ENCODE results near the gene LYZL2. TPM values are rescaled to one million over a fixed set of nuclear protein-coding genes. Genes with fewer than 3 reads are reported as not detected.
"Not testable (repeated sequence)": the region's sequence is repeated elsewhere in the genome, so short reads cannot be mapped to it uniquely, and the experiment has no call there.

The LYZL2 gene
- total RNA-seq, 1 donor from 2014 or later = not detected

- Mint-ChIP-seq H3K36me3 (ENCODE audit: low read depth) (no peaks in the 10 kb centered on the region), H3K27me3 (peaks cover 20% of the 10 kb centered on the region), H3K9me3 (no peaks in the 10 kb centered on the region), H3K4me1 (peaks cover 2% of the 10 kb centered on the region), H3K27ac (no peak overlapping the region), H3K4me3 (no peak overlapping the region)
- DNase-seq = no peak
- intact Hi-C loops (cut with micrococcal nuclease) = loop anchor here (5.0 kb wide), 1 partner anchor 57 kb away; no protein-coding TSS in a partner anchor
Measured at GRCh38 chr10:30594077-30594476, 35.5 kb downstream of the LYZL2 start.

GRCh38 chr10:30592770-30593169 is 36.8 kb downstream of the LYZL2 start:
- DNase-seq; H3K4me3 Mint-ChIP-seq; H3K27ac Mint-ChIP-seq; H3K36me3 Mint-ChIP-seq (ENCODE audit: low read depth); H3K9me3 Mint-ChIP-seq; H3K4me1 Mint-ChIP-seq: not testable (repeated sequence)
- peaks cover 18% of the 10 kb centered on the region for H3K27me3 Mint-ChIP-seq
- intact Hi-C loops (cut with micrococcal nuclease) = loop anchor here (5.0 kb wide), 1 partner anchor 55 kb away; no protein-coding TSS in a partner anchor

- peaks cover 20% of the 10 kb centered on the region for H3K27me3 Mint-ChIP-seq
- no peak overlapping the region for H3K4me3 Mint-ChIP-seq
- no peaks in the 10 kb centered on the region for H3K36me3 Mint-ChIP-seq (ENCODE audit: low read depth)
- H3K9me3 Mint-ChIP-seq = no peaks in the 10 kb centered on the region
- peak; percentile 83 for DNase-seq
- intact Hi-C loops (cut with micrococcal nuclease) = loop anchor here (1.0 to 5.0 kb wide), 4 partner anchors 54 to 593 kb away; no protein-coding TSS in a partner anchor
- H3K4me1 Mint-ChIP-seq = peaks cover 2% of the 10 kb centered on the region
- no peak overlapping the region for H3K27ac Mint-ChIP-seq
Measured at GRCh38 chr10:30591249-30591670, 38.3 kb downstream of the LYZL2 start.

- no peak overlapping the region for H3K4me3 Mint-ChIP-seq
- H3K36me3 Mint-ChIP-seq (ENCODE audit: low read depth) = no peaks in the 10 kb centered on the region
- peaks cover 22% of the 10 kb centered on the region for H3K27me3 Mint-ChIP-seq
- H3K9me3 Mint-ChIP-seq = no peaks in the 10 kb centered on the region
- no peak overlapping the region for H3K27ac Mint-ChIP-seq
- peaks cover 2% of the 10 kb centered on the region for H3K4me1 Mint-ChIP-seq
- DNase-seq = no peak
- intact Hi-C loops (cut with micrococcal nuclease) = no loop called here
Measured at GRCh38 chr10:30589441-30589840, 40.1 kb downstream of the LYZL2 start.

- peaks cover 16% of the 10 kb centered on the region for H3K27me3 Mint-ChIP-seq
- no peak overlapping the region for H3K27ac Mint-ChIP-seq
Measured at GRCh38 chr10:30587522-30588031, 42.0 kb downstream of the LYZL2 start.

GRCh38 chr10:30586828-30587227 is 42.7 kb downstream of the LYZL2 start:
- intact Hi-C loops (cut with micrococcal nuclease) = no loop called here
- no peak overlapping the region for H3K4me3 Mint-ChIP-seq
- H3K27me3 Mint-ChIP-seq = peaks cover 16% of the 10 kb centered on the region
- H3K4me1 Mint-ChIP-seq = peaks cover 7% of the 10 kb centered on the region
- H3K36me3 Mint-ChIP-seq (ENCODE audit: low read depth) = no peaks in the 10 kb centered on the region
- no peak overlapping the region for H3K27ac Mint-ChIP-seq
- no peak for DNase-seq
- no peaks in the 10 kb centered on the region for H3K9me3 Mint-ChIP-seq

More at GRCh38 chr10:30587522-30588031, 42.0 kb downstream of the LYZL2 start:
- H3K4me1 Mint-ChIP-seq = peaks cover 7% of the 10 kb centered on the region
- no peak for DNase-seq
- no peak overlapping the region for H3K4me3 Mint-ChIP-seq
- no peaks in the 10 kb centered on the region for H3K9me3 Mint-ChIP-seq
- intact Hi-C loops (cut with micrococcal nuclease) = no loop called here
- H3K36me3 Mint-ChIP-seq (ENCODE audit: low read depth) = no peaks in the 10 kb centered on the region

- peaks cover 5% of the 10 kb centered on the region for H3K4me1 Mint-ChIP-seq
- peaks cover 17% of the 10 kb centered on the region for H3K27me3 Mint-ChIP-seq
- H3K4me3 Mint-ChIP-seq = peak overlapping the region; percentile 64
- H3K9me3 Mint-ChIP-seq = no peaks in the 10 kb centered on the region
- H3K36me3 Mint-ChIP-seq (ENCODE audit: low read depth) = no peaks in the 10 kb centered on the region
- H3K27ac Mint-ChIP-seq = peak overlapping the region; percentile 58
- peak; percentile 69 for DNase-seq
- intact Hi-C loops (cut with micrococcal nuclease) = no loop called here
Measured at GRCh38 chr10:30583778-30584415, 45.7 kb downstream of the LYZL2 start.

GRCh38 chr10:30581779-30582380 is 47.7 kb downstream of the LYZL2 start:
- H3K4me3 Mint-ChIP-seq = no peak overlapping the region
- no peak overlapping the region for H3K27ac Mint-ChIP-seq
- peaks cover 17% of the 10 kb centered on the region for H3K27me3 Mint-ChIP-seq
- intact Hi-C loops (cut with micrococcal nuclease) = no loop called here
- H3K9me3 Mint-ChIP-seq = no peaks in the 10 kb centered on the region
- peak; percentile 74 for DNase-seq
- peaks cover 5% of the 10 kb centered on the region for H3K4me1 Mint-ChIP-seq
- H3K36me3 Mint-ChIP-seq (ENCODE audit: low read depth) = no peaks in the 10 kb centered on the region

- Mint-ChIP-seq H3K4me1 (peaks cover 5% of the 10 kb centered on the region), H3K9me3 (no peaks in the 10 kb centered on the region), H3K27me3 (peaks cover 14% of the 10 kb centered on the region), H3K4me3 (no peak overlapping the region), H3K36me3 (ENCODE audit: low read depth) (no peaks in the 10 kb centered on the region), H3K27ac (no peak overlapping the region)
- no peak for DNase-seq
- intact Hi-C loops (cut with micrococcal nuclease) = no loop called here
Measured at GRCh38 chr10:30580676-30581075, 48.9 kb downstream of the LYZL2 start.

- Mint-ChIP-seq H3K4me3 (no peak overlapping the region), H3K4me1 (peaks cover 5% of the 10 kb centered on the region), H3K36me3 (ENCODE audit: low read depth) (no peaks in the 10 kb centered on the region), H3K9me3 (no peaks in the 10 kb centered on the region), H3K27ac (no peak overlapping the region), H3K27me3 (peaks cover 17% of the 10 kb centered on the region)
- DNase-seq = no peak
- intact Hi-C loops (cut with micrococcal nuclease) = no loop called here
Measured at GRCh38 chr10:30580241-30580640, 49.3 kb downstream of the LYZL2 start.

GRCh38 chr10:30579574-30579973 is 50.0 kb downstream of the LYZL2 start:
- no peaks in the 10 kb centered on the region for H3K36me3 Mint-ChIP-seq (ENCODE audit: low read depth)
- H3K27me3 Mint-ChIP-seq = peaks cover 17% of the 10 kb centered on the region
- no peak overlapping the region for H3K27ac Mint-ChIP-seq
- no peaks in the 10 kb centered on the region for H3K9me3 Mint-ChIP-seq
- no peak for DNase-seq
- H3K4me1 Mint-ChIP-seq = peaks cover 5% of the 10 kb centered on the region
- no peak overlapping the region for H3K4me3 Mint-ChIP-seq
- intact Hi-C loops (cut with micrococcal nuclease) = no loop called here

- DNase-seq = no peak
Measured at GRCh38 chr10:30577048-30577447, 52.5 kb downstream of the LYZL2 start.

GRCh38 chr10:30576641-30577040 is 52.9 kb downstream of the LYZL2 start:
- Mint-ChIP-seq H3K27ac (no peak overlapping the region), H3K9me3 (no peaks in the 10 kb centered on the region), H3K36me3 (ENCODE audit: low read depth) (no peaks in the 10 kb centered on the region), H3K4me1 (no peaks in the 10 kb centered on the region), H3K27me3 (peaks cover 22% of the 10 kb centered on the region), H3K4me3 (no peak overlapping the region)
- no peak for DNase-seq
- intact Hi-C loops (cut with micrococcal nuclease) = no loop called here

More at GRCh38 chr10:30577048-30577447, 52.5 kb downstream of the LYZL2 start:
- intact Hi-C loops (cut with micrococcal nuclease) = no loop called here
- no peaks in the 10 kb centered on the region for H3K4me1 Mint-ChIP-seq
- peaks cover 22% of the 10 kb centered on the region for H3K27me3 Mint-ChIP-seq
- no peak overlapping the region for H3K4me3 Mint-ChIP-seq
- H3K27ac Mint-ChIP-seq = no peak overlapping the region
- H3K36me3 Mint-ChIP-seq (ENCODE audit: low read depth) = no peaks in the 10 kb centered on the region
- no peaks in the 10 kb centered on the region for H3K9me3 Mint-ChIP-seq

GRCh38 chr10:30574432-30574796 is 55.1 kb downstream of the LYZL2 start:
- H3K27me3 Mint-ChIP-seq = peaks cover 23% of the 10 kb centered on the region

More at GRCh38 chr10:30574432-30574796, 55.1 kb downstream of the LYZL2 start:
- intact Hi-C loops (cut with micrococcal nuclease) = no loop called here
- DNase-seq = no peak
- Mint-ChIP-seq H3K36me3 (ENCODE audit: low read depth) (no peaks in the 10 kb centered on the region), H3K9me3 (no peaks in the 10 kb centered on the region), H3K4me1 (no peaks in the 10 kb centered on the region), H3K27ac (no peak overlapping the region), H3K4me3 (no peak overlapping the region)

Data from activated CD4-positive, alpha-beta T cell treated with anti-CD3 and anti-CD28 coated beads, Interleukin-2, amount 10 ng/mL, durations not matched to agents 24 days and 14 days (primary cell).